Lung (tissue), 12 donors: Measurements from ENCODE around the gene RPF1. TPM values are rescaled to one million over a fixed set of nuclear protein-coding genes. Genes with fewer than 3 reads are reported as not detected.
A peak's percentile ranks its signal among the peaks of the same experiment; 100 is the strongest.

Source experiments
- ATAC-seq: fragments of 200-7000 bp; cut with Tn5 transposase; one replicate; pipeline ENCODE4 v1.9.1; 2020; ENCODE audit warnings: moderate number of reproducible peaks; ENCODE audit not compliant: insufficient read depth, low FRiP score
- DNase-seq, 3 donors: peaks; one replicate each; pipeline ENCODE4 v3.0.0-alpha.2; 2013 to 2017
- H3K27ac ChIP-seq, 2 donors: one replicate each; pipeline ENCODE4 v1.5.1; 2013; ENCODE audit warnings: mild to moderate bottlenecking in 2 of 2, moderate library complexity in 2 of 2, control low read depth in 1 of 2, inconsistent platforms in 1 of 2, low read depth in 1 of 2, low read length in 1 of 2
- H3K27me3 ChIP-seq, 3 donors: one replicate each; pipeline ENCODE4 v1.5.1; 2013; ENCODE audit warnings: low read length in 2 of 3; ENCODE audit not compliant: control insufficient read depth in 3 of 3, insufficient read depth in 3 of 3
- H3K36me3 ChIP-seq, 4 donors: one replicate each; pipeline ENCODE4 v1.5.1; 2013; ENCODE audit warnings: low read length in 4 of 4, mild to moderate bottlenecking in 1 of 4, moderate library complexity in 1 of 4; ENCODE audit not compliant: control insufficient read depth in 4 of 4, insufficient read depth in 4 of 4
- H3K4me1 ChIP-seq, 5 donors: one replicate each; pipeline ENCODE4 v1.5.1; 2013; ENCODE audit warnings: low read length in 5 of 5, mild to moderate bottlenecking in 2 of 5, moderate library complexity in 1 of 5; ENCODE audit not compliant: control insufficient read depth in 5 of 5, insufficient read depth in 5 of 5
- H3K4me3 ChIP-seq: one replicate; pipeline ENCODE4 v1.5.1; 2013; ENCODE audit warnings: mild to moderate bottlenecking, control low read depth, moderate library complexity
- H3K9ac ChIP-seq, 2 donors: one replicate each; pipeline ENCODE4 v1.5.1; 2013; ENCODE audit warnings: low read length in 2 of 2, control low read depth in 1 of 2; ENCODE audit not compliant: insufficient read depth in 1 of 2
- H3K9me3 ChIP-seq, 4 donors: one replicate each; pipeline ENCODE4 v1.5.1; 2013; ENCODE audit warnings: low read length in 3 of 4, mild to moderate bottlenecking in 1 of 4, moderate library complexity in 1 of 4; ENCODE audit not compliant: control insufficient read depth in 4 of 4, insufficient read depth in 3 of 4
- WGBS, 2 donors: extraction: QIAGEN DNeasy Blood & Tissue Kit; methylation state at CpG; one replicate each; pipeline ENCODE4 v1.1.7; 2013; 5-methylcytosine and 5-hydroxymethylcytosine counted together
- polyA plus RNA-seq, 2 donors: library from polyadenylated mRNA; stranded (reverse); fragments of 200-250 nt; gene quantifications; one replicate each; pipeline ENCODE4 v1.2.1, GENCODE V29; 2013
- total RNA-seq, 2 donors: library from RNA; depleted of rRNA in 1 of 2; stranded (reverse); fragments of >200 nt in 1 of 2; gene quantifications; one replicate each; pipeline ENCODE4 v1.2.1, GENCODE V29; 2014 to 2021
- TF ChIP-seq, protein P1 (sequence below): IDR thresholded peaks from 2 replicates; pipeline ENCODE4 v1.5.1; 2012; ENCODE audit warnings: mild to moderate bottlenecking; ENCODE audit errors: control extremely low read depth, extremely low read depth
- donor health status: control.
- donor health status: control.
- donor health status: Bipolar disorder and iron deficiency.
- donor health status: healthy.
- donor health status: DM: yes; HTN: yes; CAD: no.

RPF1 gene
- total and polyA plus RNA-seq, 4 donors = 22.2 to 47.2 (median 30.2) TPM

DNA sequence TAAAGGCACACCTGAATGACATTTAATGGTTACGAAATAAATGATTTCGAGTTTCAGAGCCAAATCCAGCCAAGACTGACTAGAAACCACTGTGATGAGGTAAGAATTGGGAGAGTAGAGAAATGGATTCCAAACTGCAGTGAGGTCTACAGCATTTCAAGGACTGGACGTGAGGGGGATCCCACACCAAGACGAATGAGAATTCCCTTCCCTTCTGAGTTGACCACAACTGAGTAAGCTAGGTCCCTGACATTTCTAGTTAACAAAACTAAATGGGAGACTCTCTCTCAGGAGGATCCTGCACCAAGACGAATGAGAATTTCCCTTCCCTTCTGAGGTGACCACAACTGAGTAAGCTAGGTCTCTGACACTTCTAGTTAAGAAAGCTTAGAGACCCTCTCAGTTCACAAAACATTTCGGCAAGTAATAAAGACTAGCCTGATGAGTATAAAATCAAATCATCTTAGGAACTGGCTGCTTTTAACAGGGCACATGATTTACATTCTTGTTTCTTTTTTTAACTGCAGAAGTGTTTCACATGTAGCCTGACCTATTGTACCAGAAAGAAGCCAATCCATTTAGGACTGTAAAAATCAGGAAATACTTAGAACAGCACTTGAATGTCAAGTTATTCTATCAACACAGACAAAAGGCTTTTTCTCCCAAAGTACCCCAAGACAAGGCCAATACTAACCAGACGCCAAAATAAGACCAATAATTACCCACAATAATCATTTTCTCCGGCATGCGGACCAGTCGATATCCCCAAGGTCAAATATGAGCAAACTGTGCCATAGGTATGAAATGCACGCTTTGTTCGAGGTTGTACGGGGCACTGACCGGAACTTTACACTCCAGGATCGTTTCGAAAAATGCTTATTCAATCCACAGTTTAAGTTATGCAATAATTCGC, 25.8 kb downstream of the RPF1 start:
- 5% methylated on average over 17 of the region's 17 CpGs for WGBS, 2 donors
- ATAC-seq (no peak), DNase-seq (peak in 1 of 3 donors; percentile 37)
- TF ChIP-seq, protein P1, sequence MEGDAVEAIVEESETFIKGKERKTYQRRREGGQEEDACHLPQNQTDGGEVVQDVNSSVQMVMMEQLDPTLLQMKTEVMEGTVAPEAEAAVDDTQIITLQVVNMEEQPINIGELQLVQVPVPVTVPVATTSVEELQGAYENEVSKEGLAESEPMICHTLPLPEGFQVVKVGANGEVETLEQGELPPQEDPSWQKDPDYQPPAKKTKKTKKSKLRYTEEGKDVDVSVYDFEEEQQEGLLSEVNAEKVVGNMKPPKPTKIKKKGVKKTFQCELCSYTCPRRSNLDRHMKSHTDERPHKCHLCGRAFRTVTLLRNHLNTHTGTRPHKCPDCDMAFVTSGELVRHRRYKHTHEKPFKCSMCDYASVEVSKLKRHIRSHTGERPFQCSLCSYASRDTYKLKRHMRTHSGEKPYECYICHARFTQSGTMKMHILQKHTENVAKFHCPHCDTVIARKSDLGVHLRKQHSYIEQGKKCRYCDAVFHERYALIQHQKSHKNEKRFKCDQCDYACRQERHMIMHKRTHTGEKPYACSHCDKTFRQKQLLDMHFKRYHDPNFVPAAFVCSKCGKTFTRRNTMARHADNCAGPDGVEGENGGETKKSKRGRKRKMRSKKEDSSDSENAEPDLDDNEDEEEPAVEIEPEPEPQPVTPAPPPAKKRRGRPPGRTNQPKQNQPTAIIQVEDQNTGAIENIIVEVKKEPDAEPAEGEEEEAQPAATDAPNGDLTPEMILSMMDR = no peak
- Histone ChIP-seq H3K9ac (peak overlapping the region; percentile 58 to 91), H3K4me3 (peak overlapping the region; percentile 90), H3K27me3 (no peaks in the 10 kb centered on the region), H3K36me3 (peaks cover 0 to 7% (median 4%) of the 10 kb centered on the region in 4 donors), H3K9me3 (no peaks in the 10 kb centered on the region), H3K27ac (peak overlapping the region; percentile 98 to 99), H3K4me1 (peaks cover 3 to 28% (median 13%) of the 10 kb centered on the region in 5 donors)

DNA sequence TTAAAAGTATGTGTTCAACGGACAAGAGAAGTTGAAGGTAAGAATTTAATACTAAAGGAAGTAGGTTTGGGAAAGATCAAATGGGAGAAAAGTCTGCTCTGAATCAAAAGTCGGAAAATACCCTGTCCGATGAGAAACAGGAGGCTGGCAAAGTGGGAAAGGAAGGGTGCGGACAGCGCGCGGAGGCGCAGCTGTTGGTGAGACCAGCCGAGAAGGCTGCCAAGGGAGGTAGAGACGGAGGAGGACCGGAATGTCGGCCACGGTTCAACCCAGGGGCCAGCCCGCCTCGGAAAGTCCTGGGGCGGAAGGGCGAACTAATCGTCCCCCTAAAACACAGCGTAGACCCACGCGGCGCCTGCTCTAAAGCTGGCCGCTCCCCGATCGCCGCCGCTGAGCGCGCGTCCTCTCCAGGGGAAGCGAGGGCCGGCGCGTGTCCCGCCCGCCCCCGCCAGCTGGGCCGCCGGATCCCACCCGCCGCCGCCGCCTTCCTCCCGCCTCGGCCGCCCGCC, 26.5 kb downstream of the RPF1 start:
- TF ChIP-seq, protein P1 = no peak
- H3K4me1 ChIP-seq = peaks cover 3 to 25% (median 13%) of the 10 kb centered on the region in 5 donors
- H3K27ac ChIP-seq = peak overlapping the region; percentile 98 to 99
- H3K36me3 ChIP-seq = peaks cover 0 to 3% (median under 1%) of the 10 kb centered on the region in 4 donors
- DNase-seq (peak in 1 of 3 donors; percentile 84), ATAC-seq (peak; percentile 66)
- 0 to 1% methylated on average over 37 to 47 of the region's 47 CpGs for WGBS, 2 donors
- no peaks in the 10 kb centered on the region for H3K27me3 ChIP-seq
- H3K9ac ChIP-seq = peak overlapping the region; percentile 58 to 91
- peak overlapping the region; percentile 90 for H3K4me3 ChIP-seq
- no peaks in the 10 kb centered on the region for H3K9me3 ChIP-seq

DNA sequence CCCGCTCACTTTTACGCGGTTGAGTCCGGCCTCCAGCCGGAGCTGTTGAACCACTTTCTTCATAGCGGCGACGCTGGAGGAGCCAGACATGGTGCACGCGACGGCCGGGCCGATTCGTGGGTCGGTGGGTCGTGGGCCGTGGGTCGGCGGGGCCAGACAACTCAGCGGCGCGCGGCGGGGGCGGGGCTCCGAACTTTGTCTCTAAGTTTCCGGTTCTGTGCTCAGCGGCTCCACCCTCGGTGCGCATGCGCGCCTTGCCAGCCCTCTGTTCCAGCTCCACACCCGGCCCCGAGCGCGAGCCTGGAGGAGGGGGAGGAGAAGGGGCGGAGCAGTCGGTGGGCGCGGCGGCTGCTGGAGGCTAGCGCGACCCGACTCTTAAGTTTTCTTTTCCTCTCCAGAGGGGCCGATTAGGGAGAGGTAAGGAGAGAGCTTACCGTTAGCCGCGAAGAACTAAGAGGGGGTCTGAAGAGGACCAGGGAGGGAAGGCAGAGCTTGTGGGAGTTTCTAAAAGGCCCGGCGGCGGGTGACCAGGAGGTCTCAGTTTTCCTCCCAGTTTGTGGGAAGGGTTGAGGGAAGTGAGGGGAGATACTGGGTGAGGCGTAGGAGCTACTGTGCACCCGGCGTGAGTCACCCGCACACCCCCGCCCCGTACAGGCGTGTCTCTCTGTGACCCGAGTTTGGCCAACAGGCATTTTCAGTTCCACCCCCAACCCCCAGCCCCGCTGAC, 27.1 kb downstream of the RPF1 start, which contains the start of the genes GNG5 and SPATA1:
TSS of gene GNG5 (minus strand) at position 580 of the 727 bp plus-strand sequence. CDS start at position 90, 490 bp downstream.
TSS of gene SPATA1 (plus strand) at position 385 of the 727 bp plus-strand sequence. CDS start 9,974 bp downstream, outside the sequence.
- Histone ChIP-seq H3K4me3 (peak within 1 kb of the TSS; percentile 90), H3K36me3 (peaks cover 0 to 2% (median 0%) of the 10 kb centered on the region in 4 donors), H3K27ac (peak within 1 kb of the TSS; percentile 98 to 99), H3K27me3 (no peaks in the 10 kb centered on the region), H3K9me3 (no peaks in the 10 kb centered on the region), H3K4me1 (peaks cover 3 to 23% (median 13%) of the 10 kb centered on the region in 5 donors), H3K9ac (peak within 1 kb of the TSS; percentile 61 to 94)
- 1% methylated on average over 60 of the region's 60 CpGs for WGBS, 2 donors
- TF ChIP-seq, protein P1 = no peak
- ATAC-seq (peak; percentile 94), DNase-seq (peak; percentile 99)
